B cell (primary cell): ENCODE measurements around the gene CCDC60. TPM values are rescaled to one million over a fixed set of nuclear protein-coding genes. Genes with fewer than 3 reads are reported as not detected.

ENCODE experiments used
- ATAC-seq: fragments of 200-7000 bp; cut with Tn5 transposase; one replicate; pipeline ENCODE4 v1.10.0; 2021; ENCODE audit warnings: low read depth, mild to moderate bottlenecking, moderate number of reproducible peaks, moderate library complexity
- CTCF ChIA-PET: fragments of 350-600 bp; sonication (Branson Sonifier 250); formaldehyde crosslinking; loops from one replicate; lab custom pipeline; 2021; ENCODE audit warnings: antibody characterized with exemption, inconsistent platforms; lab: Charles Lee
- POLR2A ChIA-PET: fragments of 350-600 bp; sonication (Branson Sonifier 250); formaldehyde crosslinking; loops from one replicate; lab custom pipeline; 2021; ENCODE audit warnings: antibody characterized with exemption; lab: Charles Lee
- DNase-seq: peaks from one replicate; pipeline ENCODE4 v3.0.0; 2013
- H2AFZ ChIP-seq: 2 replicates; pipeline ENCODE4 v1.6.1; 2012; ENCODE audit warnings: mild to moderate bottlenecking, low read depth, low read length; ENCODE audit not compliant: insufficient read depth, poor library complexity, severe bottlenecking
- H3K27ac ChIP-seq, 2 donors: 1 replicate in 1 of 2; 2 replicates in 1 of 2; pipeline ENCODE4 v1.5.1; 2012 to 2013; ENCODE audit warnings: low read length in 2 of 2, mild to moderate bottlenecking in 2 of 2, moderate library complexity in 1 of 2
- H3K27me3 ChIP-seq, 4 experiments: fragments of 200-600 bp in 1 of 4; sonication (generic) in 1 of 4; replicated peaks in 1 of 4; 1 replicate in 2 of 4; 2 replicates in 2 of 4; pipeline versions ENCODE4 v1.6.1 to v1.7.0; 2013 to 2016; ENCODE audit warnings: low read length in 3 of 4, mild to moderate bottlenecking in 2 of 4, mixed read lengths in 1 of 4, moderate library complexity in 1 of 4; ENCODE audit not compliant: insufficient read depth in 4 of 4, control insufficient read depth in 3 of 4; ENCODE audit errors: control extremely low read depth in 1 of 4
- H3K36me3 ChIP-seq, 2 experiments: replicated peaks in 1 of 2; 1 replicate in 1 of 2; 2 replicates in 1 of 2; pipeline versions ENCODE4 v1.6.1 to v1.7.1; 2013; ENCODE audit warnings: low read length in 1 of 2; ENCODE audit not compliant: insufficient read depth in 2 of 2, control insufficient read depth in 1 of 2; ENCODE audit errors: control extremely low read depth in 1 of 2, extremely low read depth in 1 of 2
- H3K4me1 ChIP-seq, 2 donors: fragments of 200-600 bp in 1 of 2; sonication (generic) in 1 of 2; 1 replicate in 1 of 2; 2 replicates in 1 of 2; pipeline versions ENCODE4 v1.5.1 to v1.6.1; 2013 to 2017; ENCODE audit warnings: low read length in 2 of 2; ENCODE audit not compliant: control insufficient read depth in 2 of 2, insufficient read depth in 2 of 2
- H3K4me2 ChIP-seq: replicated peaks from 2 replicates; pipeline ENCODE3; 2012; ENCODE audit warnings: mild to moderate bottlenecking, low read depth, low read length; ENCODE audit not compliant: poor library complexity, severe bottlenecking
- H3K4me3 ChIP-seq, 5 experiments: fragments of 200-600 bp in 1 of 5; sonication (generic) in 1 of 5; 1 replicate in 3 of 5; 2 replicates in 2 of 5; pipeline versions ENCODE4 v1.5.1 to v1.7.0; 2011 to 2016; ENCODE audit warnings: low read length in 4 of 5, mild to moderate bottlenecking in 4 of 5, low read depth in 2 of 5, control low read depth in 1 of 5, moderate library complexity in 1 of 5; ENCODE audit not compliant: insufficient read depth in 1 of 5; ENCODE audit errors: control extremely low read depth in 1 of 5, extremely low read depth in 1 of 5
- H3K79me2 ChIP-seq: fragments of 200-600 bp; sonication (generic); one replicate; pipeline ENCODE4 v1.6.0; 2016; ENCODE audit warnings: low read length; ENCODE audit not compliant: control insufficient read depth, insufficient read depth
- H3K9ac ChIP-seq: fragments of 200-600 bp; sonication (generic); 2 replicates; pipeline ENCODE4 v1.6.1; 2017; ENCODE audit warnings: mild to moderate bottlenecking, low read length, moderate library complexity
- H3K9me3 ChIP-seq, 3 donors: one replicate each; pipeline versions ENCODE4 v1.6.1 to v1.7.1; 2013; ENCODE audit warnings: low read length in 2 of 3; ENCODE audit not compliant: control insufficient read depth in 2 of 3, insufficient read depth in 1 of 3; ENCODE audit errors: control extremely low read depth in 1 of 3
- H4K20me1 ChIP-seq: 2 replicates; pipeline ENCODE4 v1.6.0; 2012; ENCODE audit warnings: mild to moderate bottlenecking, low read length; ENCODE audit not compliant: insufficient read depth, control insufficient read depth, poor library complexity, severe bottlenecking
- H3K27ac Mint-ChIP-seq: one replicate; pipeline ENCODE4 v1.8.0; 2021; ENCODE audit warnings: mixed read lengths
- H3K27me3 Mint-ChIP-seq: one replicate; pipeline ENCODE4 v1.8.0; 2021; ENCODE audit warnings: mixed read lengths
- H3K4me1 Mint-ChIP-seq: one replicate; pipeline ENCODE4 v1.8.0; 2021; ENCODE audit warnings: mixed read lengths
- H3K4me3 Mint-ChIP-seq: one replicate; pipeline ENCODE4 v1.8.0; 2021; ENCODE audit warnings: mixed read lengths
- H3K9me3 Mint-ChIP-seq: one replicate; pipeline ENCODE4 v1.8.0; 2022; ENCODE audit warnings: mixed read lengths; ENCODE audit not compliant: insufficient read depth
- EZH2 ChIP-seq: IDR thresholded peaks from 2 replicates; pipeline ENCODE4 v1.6.1; 2012; ENCODE audit warnings: borderline replicate concordance, low read depth, mild to moderate bottlenecking, moderate library complexity, low read length; ENCODE audit not compliant: insufficient read depth, poor library complexity, severe bottlenecking
- WGBS: methylation state at CpG from one replicate; pipeline ENCODE4 v1.1.5; 2013; ENCODE audit warnings: missing lambda C conversion rate; ENCODE audit not compliant: insufficient coverage; 5-methylcytosine and 5-hydroxymethylcytosine counted together
- intact Hi-C: fragments of 100-400 bp; cut with micrococcal nuclease; formaldehyde crosslinking; loops from one replicate; pipeline ENCODE4 v1.10.0; 2022
- polyA plus RNA-seq: library from polyadenylated mRNA; depleted of rRNA; stranded (reverse); fragments of >200 nt; gene quantifications from 2 replicates; pipeline ENCODE4 v1.2.3, GENCODE V29; 2012
- total RNA-seq, 2 donors: library from RNA; stranded (reverse); fragments of 120-200 nt in 1 of 2; gene quantifications; 1 replicate in 1 of 2; 2 replicates in 1 of 2; pipeline versions ENCODE4 v1.2.3 to v1.2.4, GENCODE V29; 2013 to 2022
- TF ChIP-seq, protein P1 (sequence below): fragments of 200-600 bp; IDR thresholded peaks from one replicate; pipeline ENCODE4 v1.8.0; 2022; ENCODE audit warnings: antibody characterized with exemption, mild to moderate bottlenecking

The CCDC60 gene
- total and polyA plus RNA-seq, 2 donors (not counting 1 experiment from before 2014, with no cell fraction given): not detected

DNA sequence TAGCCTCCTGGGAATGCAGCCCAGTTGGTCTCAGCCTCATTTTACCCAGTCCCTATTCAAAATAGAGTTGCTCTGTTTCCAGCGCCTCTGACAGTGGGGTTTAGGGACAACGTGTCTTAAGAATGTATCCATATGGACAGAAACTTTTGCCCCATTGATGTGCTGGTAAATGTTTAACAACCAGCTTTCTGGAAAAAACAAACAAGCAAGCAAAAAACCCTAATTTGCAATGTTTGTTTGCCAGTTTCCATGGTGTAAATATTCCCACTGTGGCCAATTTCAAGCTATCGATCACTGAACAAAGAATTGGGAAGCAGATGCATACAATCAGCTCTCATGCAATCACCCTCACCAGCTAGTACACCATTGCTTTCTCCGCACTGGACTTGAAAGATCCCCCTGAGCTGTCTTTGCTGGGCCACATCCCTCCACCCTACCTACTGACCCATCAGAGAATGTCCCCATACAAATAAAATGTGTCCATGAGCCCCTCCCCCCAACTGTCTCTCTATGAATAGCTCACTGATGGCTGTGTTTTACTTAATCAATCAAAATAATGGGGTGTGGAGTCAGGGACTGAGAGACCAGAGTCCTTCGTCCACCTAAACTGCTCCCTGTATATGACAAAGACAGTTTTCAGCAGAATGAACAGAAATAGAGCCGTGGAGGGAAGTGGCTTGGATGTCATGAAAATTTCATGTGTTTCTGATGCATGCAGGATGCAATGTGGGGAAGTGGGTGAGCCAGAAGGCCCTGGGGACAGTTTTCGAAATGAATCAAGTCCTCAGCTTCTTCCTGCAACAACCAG is 40.8 kb downstream of the CCDC60 start:
- H2AFZ ChIP-seq: no peak overlapping the region
- CTCF ChIA-PET: no interaction called here
- Mint-ChIP-seq H3K4me3 (no peak overlapping the region), H3K27me3 (no peaks in the 10 kb centered on the region), H3K27ac (no peak overlapping the region), H3K4me1 (peaks cover 13% of the 10 kb centered on the region), H3K9me3 (no peaks in the 10 kb centered on the region)
- TF ChIP-seq, protein P1, sequence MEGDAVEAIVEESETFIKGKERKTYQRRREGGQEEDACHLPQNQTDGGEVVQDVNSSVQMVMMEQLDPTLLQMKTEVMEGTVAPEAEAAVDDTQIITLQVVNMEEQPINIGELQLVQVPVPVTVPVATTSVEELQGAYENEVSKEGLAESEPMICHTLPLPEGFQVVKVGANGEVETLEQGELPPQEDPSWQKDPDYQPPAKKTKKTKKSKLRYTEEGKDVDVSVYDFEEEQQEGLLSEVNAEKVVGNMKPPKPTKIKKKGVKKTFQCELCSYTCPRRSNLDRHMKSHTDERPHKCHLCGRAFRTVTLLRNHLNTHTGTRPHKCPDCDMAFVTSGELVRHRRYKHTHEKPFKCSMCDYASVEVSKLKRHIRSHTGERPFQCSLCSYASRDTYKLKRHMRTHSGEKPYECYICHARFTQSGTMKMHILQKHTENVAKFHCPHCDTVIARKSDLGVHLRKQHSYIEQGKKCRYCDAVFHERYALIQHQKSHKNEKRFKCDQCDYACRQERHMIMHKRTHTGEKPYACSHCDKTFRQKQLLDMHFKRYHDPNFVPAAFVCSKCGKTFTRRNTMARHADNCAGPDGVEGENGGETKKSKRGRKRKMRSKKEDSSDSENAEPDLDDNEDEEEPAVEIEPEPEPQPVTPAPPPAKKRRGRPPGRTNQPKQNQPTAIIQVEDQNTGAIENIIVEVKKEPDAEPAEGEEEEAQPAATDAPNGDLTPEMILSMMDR: no peak
- TF ChIP-seq EZH2: no peak
- H3K79me2 ChIP-seq: no peaks in the 10 kb centered on the region
- intact Hi-C loops: no loop called here
- DNase-seq (no peak), ATAC-seq (no peak)
- H3K4me1 ChIP-seq: peaks cover 0 to 7% of the 10 kb centered on the region in 2 donors
- H3K27ac ChIP-seq: no peak overlapping the region
- no peak overlapping the region for H3K4me2 ChIP-seq
- no peak overlapping the region for H3K4me3 ChIP-seq
- no peaks in the 10 kb centered on the region for H4K20me1 ChIP-seq
- 67% methylated on average over 6 of the region's 7 CpGs for WGBS
- H3K9ac ChIP-seq: no peak overlapping the region
- H3K36me3 ChIP-seq: no peaks in the 10 kb centered on the region
- peaks cover 0 to 5% (median 0%) of the 10 kb centered on the region in 4 experiments for H3K27me3 ChIP-seq
- POLR2A ChIA-PET: no interaction called here
- H3K9me3 ChIP-seq: no peaks in the 10 kb centered on the region

DNA sequence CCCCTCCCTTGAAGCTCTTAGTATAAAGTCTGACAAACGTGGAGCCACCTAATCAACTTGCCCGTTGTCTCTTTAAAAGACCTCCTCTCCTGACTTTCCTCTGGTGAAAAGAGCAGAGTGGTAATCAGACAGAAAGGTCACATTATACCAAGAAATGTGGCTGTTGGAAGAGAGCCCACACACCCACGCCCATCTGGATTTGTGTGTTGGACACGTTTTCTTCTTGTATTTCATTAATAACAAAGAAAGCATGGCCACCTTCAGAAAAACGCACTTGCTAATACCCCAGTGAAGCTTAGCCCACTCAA is 41.3 kb downstream of the CCDC60 start:
- CTCF ChIA-PET: no interaction called here
- Histone ChIP-seq H3K27me3 (peaks cover 0 to 5% (median 0%) of the 10 kb centered on the region in 4 experiments), H3K4me2 (no peak overlapping the region), H3K9ac (no peak overlapping the region), H4K20me1 (no peaks in the 10 kb centered on the region), H2AFZ (no peak overlapping the region), H3K4me1 (peaks cover 0 to 7% of the 10 kb centered on the region in 2 donors), H3K9me3 (no peaks in the 10 kb centered on the region), H3K4me3 (no peak overlapping the region), H3K36me3 (no peaks in the 10 kb centered on the region), H3K27ac (no peak overlapping the region), H3K79me2 (no peaks in the 10 kb centered on the region)
- intact Hi-C loops: no loop called here
- Mint-ChIP-seq H3K27ac (no peak overlapping the region), H3K27me3 (no peaks in the 10 kb centered on the region), H3K4me1 (peaks cover 13% of the 10 kb centered on the region), H3K9me3 (no peaks in the 10 kb centered on the region), H3K4me3 (no peak overlapping the region)
- ATAC-seq (no peak), DNase-seq (no peak)
- no peak for TF ChIP-seq EZH2
- TF ChIP-seq, protein P1: no peak
- 60% methylated on average over 2 of the region's 5 CpGs for whole genome bisulfite sequencing
- POLR2A ChIA-PET: no interaction called here
